K562 (cell line): ENCODE results near the gene MYG1. TPM values are rescaled to one million over a fixed set of nuclear protein-coding genes. Genes with fewer than 3 reads are reported as not detected.

Source experiments
- BRD9 ChIP-seq: fragments of 450-650 bp; IDR thresholded peaks from 2 replicates; pipeline ENCODE4 v1.6.1; 2018; ENCODE audit warnings: low read depth; ENCODE audit not compliant: partially characterized antibody
- CBFB ChIP-seq: sonication (generic); formaldehyde crosslinking; IDR thresholded peaks from 2 replicates; pipeline ENCODE4 v1.4.0; 2020; ENCODE audit warnings: mild to moderate bottlenecking, missing genetic modification reagents
- EZH2 ChIP-seq: IDR thresholded peaks from 2 replicates; pipeline ENCODE4 v1.6.1; 2012; ENCODE audit warnings: low read depth, mild to moderate bottlenecking, inconsistent platforms, low read length, borderline replicate concordance
- GABPB1 ChIP-seq: sonication (generic); formaldehyde crosslinking; IDR thresholded peaks from 2 replicates; pipeline ENCODE4 v1.8.0; 2022; ENCODE audit warnings: mild to moderate bottlenecking, missing genetic modification reagents
- HDAC2 ChIP-seq: fragments of 450-650 bp; IDR thresholded peaks from 2 replicates; pipeline ENCODE4 v1.6.1; 2016; ENCODE audit warnings: mild to moderate bottlenecking
- L3MBTL2 ChIP-seq: fragments of 450-650 bp; IDR thresholded peaks from 2 replicates; pipeline ENCODE4 v1.6.1; 2016; ENCODE audit warnings: mild to moderate bottlenecking, moderate library complexity
- NR1H2 ChIP-seq: sonication (generic); formaldehyde crosslinking; IDR thresholded peaks from 2 replicates; pipeline ENCODE4 v1.4.0; 2020; ENCODE audit warnings: mild to moderate bottlenecking, missing genetic modification reagents
- NR2F6 ChIP-seq: fragments of 450-650 bp; formaldehyde crosslinking; IDR thresholded peaks from 2 replicates; pipeline ENCODE4 v1.4.0; 2020; ENCODE audit warnings: mild to moderate bottlenecking
- RFX1 ChIP-seq: fragments of 450-650 bp; IDR thresholded peaks from 2 replicates; pipeline ENCODE4 v1.6.1; 2016; ENCODE audit warnings: mild to moderate bottlenecking, moderate library complexity
- TAF9B ChIP-seq: fragments of 450-650 bp; IDR thresholded peaks from 2 replicates; pipeline ENCODE4 v1.6.1; 2018; ENCODE audit warnings: mild to moderate bottlenecking; ENCODE audit not compliant: partially characterized antibody
- TEAD1 ChIP-seq, 2 experiments: fragments of 450-650 bp in 1 of 2; sonication (generic) in 1 of 2; formaldehyde crosslinking; IDR thresholded peaks; 2 replicates each; pipeline versions ENCODE4 v1.4.0 to v1.8.0; 2020 to 2022; ENCODE audit warnings: mild to moderate bottlenecking in 2 of 2, missing genetic modification reagents in 1 of 2
- ZBED1 ChIP-seq: IDR thresholded peaks from 2 replicates; pipeline ENCODE4 v1.6.1; 2014
- ZBTB17 ChIP-seq: fragments of 450-650 bp; formaldehyde crosslinking; IDR thresholded peaks from 2 replicates; pipeline ENCODE4 v1.4.0; 2020; ENCODE audit warnings: mild to moderate bottlenecking
- ZNF274 ChIP-seq: IDR thresholded peaks from 2 replicates; pipeline ENCODE4 v1.6.1; 2011; ENCODE audit warnings: low read depth, mild to moderate bottlenecking, low read length, moderate library complexity, borderline replicate concordance
- ZNF316 ChIP-seq: fragments of 450-650 bp; IDR thresholded peaks from 2 replicates; pipeline ENCODE4 v1.6.1; 2016
- ZNF518B ChIP-seq: fragments of 250-450 bp; sonication (Bioruptor Pico); IDR thresholded peaks from 2 replicates; pipeline ENCODE4 v1.5.0; 2021; ENCODE audit warnings: mild to moderate bottlenecking, moderate library complexity
- ZNF830 ChIP-seq: fragments of 250-450 bp; sonication (Bioruptor Pico); IDR thresholded peaks from 2 replicates; pipeline ENCODE4 v1.5.0; 2021; ENCODE audit warnings: mild to moderate bottlenecking
- polyA plus RNA-seq, 8 experiments: library from polyadenylated mRNA; depleted of rRNA in 4 of 8; stranded (reverse) in 5 of 8; unstranded in 3 of 8; fragments of >200 nt; fragmentation: Nextera tagmentation in 2 of 8; fragmentation: Illumina TruSeq in 1 of 8; extraction: Ambion mirVana in 2 of 8; extraction: Trizol in 1 of 8; gene quantifications; 2 replicates each; pipeline versions ENCODE4 v1.2.1 to v1.2.3, GENCODE V29; 2011 to 2014; ENCODE audit warnings: inconsistent platforms in 1 of 8, missing spikeins in 1 of 8
- total RNA-seq, 7 experiments: library from RNA; depleted of rRNA in 6 of 7; stranded (reverse); fragments of >200 nt in 6 of 7; fragmentation: Illumina TruSeq in 2 of 7; extraction: Trizol in 2 of 7; gene quantifications; 2 replicates each; pipeline versions ENCODE4 v1.2.1 to v1.2.3, GENCODE V29; 2011 to 2021; ENCODE audit warnings: low replicate concordance in 1 of 7
- TF ChIP-seq, protein P1 (sequence below): sonication (generic); formaldehyde crosslinking; IDR thresholded peaks from 2 replicates; pipeline ENCODE4 v1.8.0; 2023; ENCODE audit warnings: missing genetic modification reagents, mild to moderate bottlenecking, borderline replicate concordance

MYG1 gene
- total and polyA plus RNA-seq, 9 of the 15 experiments (the other 6 are each of a cell fraction or from before 2014, with no cell fraction given), result 0.45 to 5.6 (median 2.1) TPM

GRCh38 chr12:53352331-53353256, 53.1 kb downstream of the MYG1 start (continued):
- TF ChIP-seq ZNF518B (CRISPR knock-in tag), result no peak
- no peak for TF ChIP-seq RFX1
- TF ChIP-seq ZNF316, result no peak
- TF ChIP-seq L3MBTL2, result peak; percentile 75
- TF ChIP-seq NR1H2 (CRISPR knock-in tag), result no peak
- no peak for TF ChIP-seq TEAD1 (CRISPR knock-in tag; IDR thresholded peaks at IDR 0.05)
- TF ChIP-seq ZNF830, result no peak
- TF ChIP-seq TAF9B, result no peak
- TF ChIP-seq NR2F6 (CRISPR knock-in tag), result no peak
- TF ChIP-seq CBFB, result no peak
- TF ChIP-seq HDAC2, result 0 out of 2 replicates have a peak, but pooled peaks have one; percentile 16
- no peak for TF ChIP-seq GABPB1 (CRISPR knock-in tag)
- TF ChIP-seq BRD9, result peak; percentile 89
- no peak for TF ChIP-seq ZBTB17 (CRISPR knock-in tag)
- TF ChIP-seq, protein P1, sequence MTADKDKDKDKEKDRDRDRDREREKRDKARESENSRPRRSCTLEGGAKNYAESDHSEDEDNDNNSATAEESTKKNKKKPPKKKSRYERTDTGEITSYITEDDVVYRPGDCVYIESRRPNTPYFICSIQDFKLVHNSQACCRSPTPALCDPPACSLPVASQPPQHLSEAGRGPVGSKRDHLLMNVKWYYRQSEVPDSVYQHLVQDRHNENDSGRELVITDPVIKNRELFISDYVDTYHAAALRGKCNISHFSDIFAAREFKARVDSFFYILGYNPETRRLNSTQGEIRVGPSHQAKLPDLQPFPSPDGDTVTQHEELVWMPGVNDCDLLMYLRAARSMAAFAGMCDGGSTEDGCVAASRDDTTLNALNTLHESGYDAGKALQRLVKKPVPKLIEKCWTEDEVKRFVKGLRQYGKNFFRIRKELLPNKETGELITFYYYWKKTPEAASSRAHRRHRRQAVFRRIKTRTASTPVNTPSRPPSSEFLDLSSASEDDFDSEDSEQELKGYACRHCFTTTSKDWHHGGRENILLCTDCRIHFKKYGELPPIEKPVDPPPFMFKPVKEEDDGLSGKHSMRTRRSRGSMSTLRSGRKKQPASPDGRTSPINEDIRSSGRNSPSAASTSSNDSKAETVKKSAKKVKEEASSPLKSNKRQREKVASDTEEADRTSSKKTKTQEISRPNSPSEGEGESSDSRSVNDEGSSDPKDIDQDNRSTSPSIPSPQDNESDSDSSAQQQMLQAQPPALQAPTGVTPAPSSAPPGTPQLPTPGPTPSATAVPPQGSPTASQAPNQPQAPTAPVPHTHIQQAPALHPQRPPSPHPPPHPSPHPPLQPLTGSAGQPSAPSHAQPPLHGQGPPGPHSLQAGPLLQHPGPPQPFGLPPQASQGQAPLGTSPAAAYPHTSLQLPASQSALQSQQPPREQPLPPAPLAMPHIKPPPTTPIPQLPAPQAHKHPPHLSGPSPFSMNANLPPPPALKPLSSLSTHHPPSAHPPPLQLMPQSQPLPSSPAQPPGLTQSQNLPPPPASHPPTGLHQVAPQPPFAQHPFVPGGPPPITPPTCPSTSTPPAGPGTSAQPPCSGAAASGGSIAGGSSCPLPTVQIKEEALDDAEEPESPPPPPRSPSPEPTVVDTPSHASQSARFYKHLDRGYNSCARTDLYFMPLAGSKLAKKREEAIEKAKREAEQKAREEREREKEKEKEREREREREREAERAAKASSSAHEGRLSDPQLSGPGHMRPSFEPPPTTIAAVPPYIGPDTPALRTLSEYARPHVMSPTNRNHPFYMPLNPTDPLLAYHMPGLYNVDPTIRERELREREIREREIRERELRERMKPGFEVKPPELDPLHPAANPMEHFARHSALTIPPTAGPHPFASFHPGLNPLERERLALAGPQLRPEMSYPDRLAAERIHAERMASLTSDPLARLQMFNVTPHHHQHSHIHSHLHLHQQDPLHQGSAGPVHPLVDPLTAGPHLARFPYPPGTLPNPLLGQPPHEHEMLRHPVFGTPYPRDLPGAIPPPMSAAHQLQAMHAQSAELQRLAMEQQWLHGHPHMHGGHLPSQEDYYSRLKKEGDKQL, result no peak
- no peak for TF ChIP-seq ZNF274
- TF ChIP-seq ZBED1, result no peak
- TF ChIP-seq EZH2, result no peak
